GM12864 (cell line): ENCODE data around the gene CMAS.
"Not testable (repeated sequence)": the region's sequence is repeated elsewhere in the genome, so short reads cannot be mapped to it uniquely, and the experiment has no call there.

Experiments
- DNase-seq: peaks from one replicate; pipeline ENCODE4 v3.0.0-alpha.2; 2011; ENCODE audit warnings: low read depth
- H3K4me3 ChIP-seq: 2 replicates; pipeline ENCODE4 v1.5.1; 2011; ENCODE audit warnings: mild to moderate bottlenecking, low read depth, low read length, control low read depth
- CTCF ChIP-seq: IDR thresholded peaks from 2 replicates; pipeline ENCODE4 v1.5.1; 2011; ENCODE audit warnings: low read depth, mild to moderate bottlenecking, moderate library complexity, low read length, control low read depth, inconsistent platforms; ENCODE audit errors: missing control alignments

Gene CMAS

GRCh38 chr12:22083167-22083566 lies 37.1 kb downstream of the CMAS start:
- peak; percentile 8 for TF ChIP-seq CTCF
- DNase-seq = no peak
- H3K4me3 ChIP-seq = no peak overlapping the region

- DNase-seq = no peak
- TF ChIP-seq CTCF = no peak
- no peak overlapping the region for H3K4me3 ChIP-seq
These were observed 38.8 kb downstream of the CMAS start for GRCh38 chr12:22084852-22085251.

- DNase-seq = no peak
- TF ChIP-seq CTCF = no peak
These were observed 42.9 kb downstream of the CMAS start for GRCh38 chr12:22088886-22089285.

GRCh38 chr12:22089486-22089885 lies 43.5 kb downstream of the CMAS start:
- no peak for TF ChIP-seq CTCF
- H3K4me3 ChIP-seq = no peak overlapping the region
- DNase-seq = no peak

More at GRCh38 chr12:22088886-22089285, 42.9 kb downstream of the CMAS start:
- H3K4me3 ChIP-seq = no peak overlapping the region

GRCh38 chr12:22099062-22099461 lies 53.0 kb downstream of the CMAS start:
- not testable (repeated sequence) for DNase-seq, H3K4me3 ChIP-seq

GRCh38 chr12:22100958-22101748 lies 55.1 kb downstream of the CMAS start:
- peak; percentile 18 for DNase-seq
- H3K4me3 ChIP-seq = no peak overlapping the region
- peak; percentile 63 for TF ChIP-seq CTCF

- DNase-seq = no peak
- TF ChIP-seq CTCF = no peak
- H3K4me3 ChIP-seq = no peak overlapping the region
These were observed 55.8 kb downstream of the CMAS start for GRCh38 chr12:22101749-22102243.
